SU-DHL-6 (cell line): ENCODE results near the gene ANKRD60.

Experiments
- H2AFZ ChIP-seq: fragments of 200-600 bp; sonication (generic); 2 replicates; pipeline ENCODE4 v1.6.1; 2014; ENCODE audit warnings: low read depth, mild to moderate bottlenecking, moderate library complexity, mixed read lengths, antibody characterized with exemption, low read length; ENCODE audit not compliant: severe bottlenecking
- H3F3A ChIP-seq: fragments of 200-600 bp; shearing (Covaris generic); 2 replicates; pipeline ENCODE4 v1.6.0; 2016; ENCODE audit warnings: antibody characterized with exemption, mild to moderate bottlenecking; ENCODE audit not compliant: insufficient read depth
- H3K27ac ChIP-seq: fragments of 200-600 bp; sonication (generic); 2 replicates; pipeline ENCODE4 v1.5.1; 2016; ENCODE audit warnings: low read depth, mild to moderate bottlenecking, low read length, moderate library complexity, mixed read lengths
- H3K27me3 ChIP-seq: fragments of 200-600 bp; sonication (generic), shearing (Covaris generic); 2 replicates; pipeline ENCODE4 v1.6.0; 2014; ENCODE audit warnings: mild to moderate bottlenecking, low read length
- H3K36me3 ChIP-seq: fragments of 200-600 bp; sonication (generic); 2 replicates; pipeline ENCODE4 v1.6.1; 2014; ENCODE audit warnings: mild to moderate bottlenecking, low read length, mixed read lengths
- H3K4me2 ChIP-seq: fragments of 300-600, 200-600 bp; shearing (Covaris generic), sonication (generic); 2 replicates; pipeline ENCODE4 v1.6.0; 2014; ENCODE audit warnings: low read length, low read depth, mild to moderate bottlenecking; ENCODE audit not compliant: poor library complexity, severe bottlenecking
- H3K4me3 ChIP-seq: fragments of 200-600 bp; sonication (generic); 2 replicates; pipeline ENCODE4 v1.5.1; 2014; ENCODE audit warnings: antibody characterized with exemption, low read length, mild to moderate bottlenecking, mixed read lengths; ENCODE audit not compliant: insufficient read depth, poor library complexity, severe bottlenecking
- H3K79me2 ChIP-seq: fragments of 200-600 bp; sonication (generic); 2 replicates; pipeline ENCODE4 v1.6.1; 2014; ENCODE audit warnings: mild to moderate bottlenecking, low read length, moderate library complexity; ENCODE audit not compliant: insufficient read depth
- H3K9ac ChIP-seq: fragments of 200-600 bp; sonication (generic); 2 replicates; pipeline ENCODE4 v1.7.0; 2014; ENCODE audit warnings: mild to moderate bottlenecking, low read length
- H3K9me2 ChIP-seq: fragments of 200-600 bp; sonication (generic); replicated peaks from 2 replicates; pipeline ENCODE4 v1.6.1; 2014; ENCODE audit warnings: low read length; ENCODE audit not compliant: insufficient read depth
- H3K9me3 ChIP-seq: fragments of 200-600 bp; sonication (generic); 2 replicates; pipeline ENCODE4 v1.6.1; 2014; ENCODE audit warnings: low read length, mixed read lengths; ENCODE audit not compliant: insufficient read depth
- H4K20me1 ChIP-seq: fragments of 200-600 bp; sonication (generic); 2 replicates; pipeline ENCODE4 v1.6.1; 2014; ENCODE audit warnings: low read depth, mild to moderate bottlenecking, antibody characterized with exemption, low read length, moderate library complexity, mixed read lengths
- EZH2phosphoT487 ChIP-seq: fragments of 200-600 bp; sonication (generic), shearing (Covaris generic); conservative IDR thresholded peaks from 2 replicates; pipeline ENCODE4 v1.6.1; 2018; ENCODE audit warnings: mild to moderate bottlenecking, antibody characterized with exemption, low read length, moderate library complexity, mixed read lengths
- TF ChIP-seq, protein P1 (sequence below): fragments of 200-600 bp; sonication (generic); IDR thresholded peaks from one replicate; pipeline ENCODE4 v1.5.1; 2017; ENCODE audit warnings: antibody characterized with exemption, mild to moderate bottlenecking, low read length, moderate library complexity; ENCODE audit not compliant: insufficient read depth, poor library complexity, severe bottlenecking

The ANKRD60 gene

DNA sequence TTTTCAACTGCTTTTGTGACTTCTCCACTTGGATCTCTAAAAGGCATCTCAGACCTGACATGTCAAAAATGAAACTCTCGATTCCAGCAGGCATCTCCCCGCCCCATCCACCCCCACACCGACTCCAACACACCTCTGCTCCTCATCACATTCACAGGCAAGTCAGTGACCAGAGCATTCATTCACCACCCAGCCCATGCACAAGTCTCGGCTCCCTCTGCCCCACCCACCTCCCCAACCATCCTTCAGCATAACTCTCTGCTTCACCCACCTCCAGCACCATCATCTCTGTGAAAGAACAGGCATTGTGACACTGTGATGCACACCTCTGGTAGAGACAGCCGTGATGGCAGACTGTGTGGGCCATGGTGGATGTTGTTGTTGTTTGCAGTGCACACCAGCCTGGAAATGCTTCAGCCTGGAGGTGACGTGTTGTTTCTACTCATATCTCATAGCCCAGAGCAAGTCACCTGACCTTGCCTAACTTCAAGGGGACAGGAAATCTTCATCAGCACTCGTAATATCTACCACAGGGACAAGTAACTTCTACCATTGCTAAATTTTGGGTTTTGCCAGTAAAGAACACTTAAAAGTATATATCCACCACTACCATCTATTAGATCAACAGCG, 56.5 kb downstream of the ANKRD60 start:
- H3K36me3 ChIP-seq = no peaks in the 10 kb centered on the region
- H3F3A ChIP-seq = no peaks in the 10 kb centered on the region
- no peak overlapping the region for H3K9ac ChIP-seq
- no peak overlapping the region for H3K27ac ChIP-seq
- H3K4me3 ChIP-seq = no peak overlapping the region
- no peaks in the 10 kb centered on the region for H3K9me2 ChIP-seq
- H4K20me1 ChIP-seq = no peaks in the 10 kb centered on the region
- H3K4me2 ChIP-seq = no peak overlapping the region
- no peaks in the 10 kb centered on the region for H3K27me3 ChIP-seq
- no peak overlapping the region for H2AFZ ChIP-seq
- no peaks in the 10 kb centered on the region for H3K9me3 ChIP-seq
- TF ChIP-seq EZH2phosphoT487 = no peak
- TF ChIP-seq, protein P1, sequence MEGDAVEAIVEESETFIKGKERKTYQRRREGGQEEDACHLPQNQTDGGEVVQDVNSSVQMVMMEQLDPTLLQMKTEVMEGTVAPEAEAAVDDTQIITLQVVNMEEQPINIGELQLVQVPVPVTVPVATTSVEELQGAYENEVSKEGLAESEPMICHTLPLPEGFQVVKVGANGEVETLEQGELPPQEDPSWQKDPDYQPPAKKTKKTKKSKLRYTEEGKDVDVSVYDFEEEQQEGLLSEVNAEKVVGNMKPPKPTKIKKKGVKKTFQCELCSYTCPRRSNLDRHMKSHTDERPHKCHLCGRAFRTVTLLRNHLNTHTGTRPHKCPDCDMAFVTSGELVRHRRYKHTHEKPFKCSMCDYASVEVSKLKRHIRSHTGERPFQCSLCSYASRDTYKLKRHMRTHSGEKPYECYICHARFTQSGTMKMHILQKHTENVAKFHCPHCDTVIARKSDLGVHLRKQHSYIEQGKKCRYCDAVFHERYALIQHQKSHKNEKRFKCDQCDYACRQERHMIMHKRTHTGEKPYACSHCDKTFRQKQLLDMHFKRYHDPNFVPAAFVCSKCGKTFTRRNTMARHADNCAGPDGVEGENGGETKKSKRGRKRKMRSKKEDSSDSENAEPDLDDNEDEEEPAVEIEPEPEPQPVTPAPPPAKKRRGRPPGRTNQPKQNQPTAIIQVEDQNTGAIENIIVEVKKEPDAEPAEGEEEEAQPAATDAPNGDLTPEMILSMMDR = no peak
- no peaks in the 10 kb centered on the region for H3K79me2 ChIP-seq

DNA sequence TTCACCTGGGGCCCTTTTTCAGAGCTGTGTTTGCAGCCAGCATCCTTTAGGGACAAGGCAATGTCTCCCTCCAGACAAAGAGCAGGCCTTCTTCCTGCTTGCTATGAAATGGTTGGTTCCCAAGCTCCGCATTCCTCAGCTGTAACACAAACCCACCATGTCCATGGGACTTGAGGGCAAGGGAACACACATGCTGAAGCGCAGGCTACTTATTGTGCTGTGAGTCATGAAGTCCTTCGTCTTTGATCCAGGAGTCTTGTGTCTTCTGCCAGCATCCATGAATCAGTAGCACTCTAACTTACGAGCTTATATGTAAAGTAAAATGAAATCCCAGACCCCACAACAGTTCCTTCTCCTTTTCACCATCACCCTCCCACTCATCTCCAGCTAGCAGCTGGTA, 59.0 kb downstream of the ANKRD60 start:
- no peak overlapping the region for H3K4me2 ChIP-seq
- H3F3A ChIP-seq = no peaks in the 10 kb centered on the region
- no peak overlapping the region for H3K9ac ChIP-seq
- H3K36me3 ChIP-seq = no peaks in the 10 kb centered on the region
- no peaks in the 10 kb centered on the region for H3K27me3 ChIP-seq
- H4K20me1 ChIP-seq = no peaks in the 10 kb centered on the region
- H3K9me3 ChIP-seq = no peaks in the 10 kb centered on the region
- H3K9me2 ChIP-seq = no peaks in the 10 kb centered on the region
- no peak overlapping the region for H3K4me3 ChIP-seq
- no peak overlapping the region for H3K27ac ChIP-seq
- no peaks in the 10 kb centered on the region for H3K79me2 ChIP-seq
- TF ChIP-seq, protein P1 = no peak
- no peak for TF ChIP-seq EZH2phosphoT487
- no peak overlapping the region for H2AFZ ChIP-seq

DNA sequence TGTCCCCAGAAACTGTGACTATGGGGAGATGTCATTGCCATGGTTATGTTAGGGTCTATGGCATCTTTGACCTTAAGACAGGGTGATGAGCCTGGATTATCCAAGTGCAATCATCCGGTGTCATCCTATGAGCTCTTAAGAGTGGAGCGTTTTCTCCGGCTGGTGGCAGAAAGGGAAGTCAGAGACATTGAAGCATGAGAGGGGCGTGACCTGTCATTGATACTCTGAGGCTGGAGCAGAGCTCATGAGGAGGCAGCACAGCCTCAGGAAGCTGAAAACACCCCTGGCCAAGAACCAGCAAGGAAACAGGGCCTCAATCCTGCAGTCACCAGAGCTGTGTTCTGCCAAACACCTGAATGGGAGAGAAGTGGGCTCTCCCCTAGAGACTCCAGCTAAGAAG, 59.6 kb downstream of the ANKRD60 start:
- Histone ChIP-seq H3K9ac (no peak overlapping the region), H3K27ac (no peak overlapping the region), H3K4me3 (no peak overlapping the region), H3K36me3 (no peaks in the 10 kb centered on the region), H3K9me3 (no peaks in the 10 kb centered on the region), H3K79me2 (no peaks in the 10 kb centered on the region), H3K4me2 (no peak overlapping the region), H4K20me1 (no peaks in the 10 kb centered on the region), H3K9me2 (no peaks in the 10 kb centered on the region), H3F3A (no peaks in the 10 kb centered on the region), H3K27me3 (no peaks in the 10 kb centered on the region), H2AFZ (no peak overlapping the region)
- no peak for TF ChIP-seq EZH2phosphoT487
- TF ChIP-seq, protein P1 = no peak
